ENCODE results near the gene PTK7.
A peak's percentile ranks its signal among the peaks of the same experiment; 100 is the strongest.

Gene PTK7

DNA sequence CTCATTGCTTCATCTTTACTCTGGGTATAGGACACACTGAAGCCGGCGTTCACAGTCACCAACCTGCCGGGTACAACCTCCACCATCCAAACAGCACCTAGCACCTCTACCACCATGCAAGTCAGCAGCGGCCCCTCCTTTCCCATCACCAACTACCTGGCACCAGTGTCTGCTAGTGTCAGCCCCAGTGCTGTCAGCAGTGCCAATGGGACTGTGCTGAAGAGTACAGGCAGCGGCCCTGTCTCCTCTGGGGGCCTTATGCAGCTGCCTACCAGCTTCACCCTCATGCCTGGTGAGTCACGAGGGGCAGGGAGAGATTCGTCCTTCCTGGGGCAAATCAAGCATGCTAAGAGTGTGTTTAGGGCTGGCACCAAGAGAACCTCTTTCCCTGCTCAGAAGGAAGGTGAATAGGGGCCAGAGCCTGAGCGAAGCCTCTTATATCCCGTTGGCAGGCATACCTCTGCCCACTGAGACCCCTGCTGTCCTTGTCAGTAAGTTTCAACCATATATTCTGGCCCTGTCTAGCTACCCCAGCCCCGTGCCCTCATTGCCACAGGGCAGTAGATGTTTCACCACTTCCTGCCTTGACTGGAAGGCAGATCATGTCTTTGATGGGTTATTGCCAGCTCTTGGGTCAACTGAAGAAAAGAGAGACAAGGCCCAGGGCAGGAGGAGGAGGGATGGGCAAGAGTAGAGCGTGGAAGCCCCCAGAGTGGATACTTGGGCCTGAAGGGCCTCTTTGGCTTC, 99.7 kb downstream of the PTK7 start:
- no peak for DNase-seq (ENCODE audit: low read depth in 1 of 2, low spot score in 1 of 2)

DNA sequence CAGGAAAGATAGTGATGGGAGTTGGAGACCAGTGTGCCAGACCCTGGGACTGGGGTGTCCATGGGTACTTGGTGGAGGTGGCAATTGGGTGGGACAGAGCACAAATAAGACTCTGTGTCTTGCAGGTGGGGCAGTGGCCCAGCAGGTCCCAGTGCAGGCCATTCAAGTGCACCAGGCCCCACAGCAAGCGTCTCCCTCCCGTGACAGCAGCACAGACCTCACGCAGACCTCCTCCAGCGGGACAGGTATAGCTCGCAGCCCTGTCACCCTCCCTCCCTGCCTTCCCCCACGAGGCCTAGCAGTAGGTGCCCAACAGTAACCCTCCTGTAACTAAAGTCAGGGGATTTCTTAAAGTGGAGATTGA, 100.3 kb downstream of the PTK7 start:
- DNase-seq (ENCODE audit: low read depth in 1 of 2, low spot score in 1 of 2), result no peak

DNA sequence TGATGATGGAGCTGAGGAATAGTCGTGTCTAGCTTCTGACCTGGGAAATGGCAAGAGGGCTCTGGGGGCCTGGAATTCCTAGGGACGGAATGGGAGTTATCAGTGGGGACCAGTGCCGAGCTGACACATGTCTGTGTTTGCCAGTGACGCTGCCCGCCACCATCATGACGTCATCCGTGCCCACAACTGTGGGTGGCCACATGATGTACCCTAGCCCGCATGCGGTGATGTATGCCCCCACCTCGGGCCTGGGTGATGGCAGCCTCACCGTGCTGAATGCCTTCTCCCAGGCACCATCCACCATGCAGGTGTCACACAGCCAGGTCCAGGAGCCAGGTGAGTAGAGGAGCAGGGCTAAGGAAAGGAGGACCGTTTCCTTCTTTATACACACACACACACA, 102.0 kb downstream of the PTK7 start:
- DNase-seq (ENCODE audit: low read depth in 1 of 2, low spot score in 1 of 2), result no peak

DNA sequence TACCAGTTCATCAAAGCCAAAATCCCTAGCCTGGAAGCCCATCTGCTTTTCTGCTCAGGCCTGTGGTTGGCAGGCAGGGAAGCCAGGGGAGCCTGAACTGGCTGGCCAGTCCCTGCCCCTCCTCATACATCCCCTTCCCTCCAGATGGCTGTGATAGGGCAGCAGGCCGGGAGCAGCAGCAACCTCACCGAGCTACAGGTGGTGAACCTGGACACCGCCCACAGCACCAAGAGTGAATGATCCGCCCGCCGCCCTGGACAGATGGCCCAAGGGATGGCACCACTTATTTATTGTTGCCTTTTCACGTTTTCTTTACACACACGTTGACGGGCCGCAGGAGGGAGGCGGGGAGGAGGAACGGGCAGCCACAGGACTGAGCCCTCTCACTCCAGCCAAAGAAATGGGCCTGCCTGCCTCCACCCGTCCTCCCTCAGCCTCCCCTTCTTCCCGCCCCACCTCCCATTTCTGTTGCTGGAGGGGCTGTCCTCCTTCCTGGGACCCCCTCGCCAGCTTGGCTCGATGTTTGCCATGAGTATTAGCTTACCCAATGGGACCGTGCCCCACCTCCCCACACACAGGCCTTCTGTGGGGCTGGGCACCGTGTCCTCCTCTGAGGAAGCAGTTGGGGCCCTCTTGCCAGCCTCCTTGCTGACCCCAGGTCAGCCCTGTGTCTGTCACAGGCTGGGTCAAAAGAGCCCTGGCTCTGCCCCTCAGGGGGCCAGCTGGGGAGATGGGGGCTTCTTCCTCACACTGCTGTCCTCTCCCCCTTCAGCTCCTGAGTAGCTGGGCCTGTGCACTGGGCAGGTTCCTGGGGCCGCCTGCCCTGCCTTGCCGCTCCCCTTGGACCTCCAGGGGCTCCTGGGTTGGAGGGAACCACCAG, 103.1 kb downstream of the PTK7 start:
- no peak for DNase-seq (ENCODE audit: low read depth in 1 of 2, low spot score in 1 of 2)

DNA sequence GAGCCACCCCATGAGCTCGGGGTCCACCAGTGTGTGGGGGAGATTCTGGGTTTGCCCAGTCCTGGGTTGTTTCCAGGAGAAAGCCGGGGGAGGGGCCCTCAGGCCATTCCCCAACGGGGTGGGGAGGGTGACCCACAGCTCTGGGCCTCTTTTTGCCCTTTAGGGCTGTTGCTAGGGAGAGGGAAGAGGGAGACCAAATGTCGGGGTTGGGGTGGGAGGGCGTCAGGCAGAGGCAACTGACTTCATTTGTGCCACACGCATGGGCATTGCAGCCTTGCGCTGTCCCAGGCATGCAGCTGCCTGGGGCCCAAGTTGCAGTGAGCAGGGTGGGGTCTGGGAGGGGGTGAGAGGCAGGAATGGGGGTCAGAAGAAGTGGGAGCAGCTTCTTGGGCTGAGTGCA, 103.9 kb downstream of the PTK7 start:
- DNase-seq (ENCODE audit: low read depth in 1 of 2, low spot score in 1 of 2), result no peak

GRCh38 chr6:43180985-43181384, 104.9 kb downstream of the PTK7 start:
- DNase-seq (ENCODE audit: low read depth in 1 of 2, low spot score in 1 of 2), result no peak

GRCh38 chr6:43181621-43181941, 105.5 kb downstream of the PTK7 start:
- DNase-seq (ENCODE audit: low read depth in 1 of 2, low spot score in 1 of 2), result no peak

- DNase-seq (ENCODE audit: low read depth in 1 of 2, low spot score in 1 of 2), result peak; percentile 61 to 73
Observed at GRCh38 chr6:43181942-43182860, 106.1 kb downstream of the PTK7 start, which contains the start of gene CUL9. CUL9 (plus strand) TSS chr6:43182196; CDS start chr6:43184311, 2,115 bp downstream.

GRCh38 chr6:43183441-43183840, 107.3 kb downstream of the PTK7 start:
- no peak for DNase-seq (ENCODE audit: low read depth in 1 of 2, low spot score in 1 of 2)

GRCh38 chr6:43184268-43184985, 108.3 kb downstream of the PTK7 start:
- DNase-seq (ENCODE audit: low read depth in 1 of 2, low spot score in 1 of 2), result no peak

DNA sequence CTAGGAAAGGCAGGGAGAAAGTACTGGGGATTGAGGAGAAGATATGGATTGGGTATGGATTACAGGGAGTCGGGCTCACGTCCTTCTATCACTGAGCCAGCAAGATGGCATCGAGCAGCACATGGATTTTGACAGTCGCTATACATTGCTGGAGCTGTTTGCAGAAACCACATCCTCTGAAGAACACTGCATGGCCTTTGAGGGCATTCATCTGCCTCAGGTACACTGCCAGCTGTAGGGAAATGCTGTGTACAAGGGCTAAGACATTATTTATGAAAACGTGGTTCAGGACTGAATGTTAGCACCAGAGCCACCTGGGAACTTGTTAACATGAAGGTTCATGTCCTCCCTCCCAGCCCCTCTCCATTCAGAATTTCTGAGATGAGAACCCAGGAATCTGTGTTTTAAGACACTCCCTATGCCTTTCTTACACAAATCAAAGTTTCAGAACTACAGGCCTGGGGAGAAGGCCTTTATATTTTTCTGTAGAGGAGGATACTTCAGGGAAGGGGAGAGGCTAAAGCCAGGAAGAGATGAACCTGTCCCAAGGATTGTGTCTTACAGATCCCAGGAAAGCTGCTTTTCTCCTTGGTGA, 109.4 kb downstream of the PTK7 start:
- no peak for DNase-seq (ENCODE audit: low read depth in 1 of 2, low spot score in 1 of 2)

GRCh38 chr6:43186019-43186418, 109.9 kb downstream of the PTK7 start:
- no peak for DNase-seq (ENCODE audit: low read depth in 1 of 2, low spot score in 1 of 2)

DNA sequence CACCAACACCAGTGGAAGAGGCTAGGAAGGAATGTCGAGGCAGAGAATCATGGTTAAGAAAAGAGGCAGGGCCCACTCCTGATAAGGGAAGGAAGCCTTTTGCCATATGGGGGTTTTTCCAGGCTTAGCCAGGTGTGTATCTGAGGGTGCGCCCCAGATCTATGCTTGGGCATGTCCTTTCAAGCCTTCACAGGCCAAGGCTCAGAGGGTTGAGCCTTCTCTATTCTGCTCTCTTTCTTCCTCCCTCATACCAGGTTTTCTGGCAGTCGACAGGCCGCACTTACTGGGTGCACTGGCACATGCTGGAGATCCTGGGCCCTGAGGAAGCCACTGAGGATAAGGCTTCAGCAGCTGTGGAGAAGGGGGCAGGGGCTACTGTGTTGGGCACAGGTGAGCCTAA, 110.6 kb downstream of the PTK7 start:
- DNase-seq (ENCODE audit: low read depth in 1 of 2, low spot score in 1 of 2), result no peak

DNA sequence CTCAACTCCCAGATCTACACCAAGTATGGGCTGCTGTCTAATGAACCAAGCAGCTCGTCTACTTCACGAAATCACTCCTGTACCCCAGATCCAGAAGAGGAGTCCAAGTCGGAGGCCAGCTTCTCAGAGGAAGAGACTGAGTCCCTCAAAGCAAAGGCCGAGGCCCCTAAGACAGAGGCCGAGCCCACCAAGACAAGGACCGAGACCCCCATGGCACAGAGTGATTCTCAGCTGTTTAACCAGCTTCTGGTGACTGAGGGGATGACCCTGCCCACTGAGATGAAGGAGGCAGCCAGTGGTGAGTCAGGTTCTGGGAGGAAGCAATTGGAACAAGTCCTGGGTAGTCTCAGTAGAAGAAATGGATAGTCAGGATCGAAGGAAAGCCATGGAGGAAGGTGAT, 111.7 kb downstream of the PTK7 start:
- no peak for DNase-seq (ENCODE audit: low read depth in 1 of 2, low spot score in 1 of 2)

- DNase-seq (ENCODE audit: low read depth in 1 of 2, low spot score in 1 of 2), result no peak
Observed at GRCh38 chr6:43188426-43188825, 112.3 kb downstream of the PTK7 start.

DNA sequence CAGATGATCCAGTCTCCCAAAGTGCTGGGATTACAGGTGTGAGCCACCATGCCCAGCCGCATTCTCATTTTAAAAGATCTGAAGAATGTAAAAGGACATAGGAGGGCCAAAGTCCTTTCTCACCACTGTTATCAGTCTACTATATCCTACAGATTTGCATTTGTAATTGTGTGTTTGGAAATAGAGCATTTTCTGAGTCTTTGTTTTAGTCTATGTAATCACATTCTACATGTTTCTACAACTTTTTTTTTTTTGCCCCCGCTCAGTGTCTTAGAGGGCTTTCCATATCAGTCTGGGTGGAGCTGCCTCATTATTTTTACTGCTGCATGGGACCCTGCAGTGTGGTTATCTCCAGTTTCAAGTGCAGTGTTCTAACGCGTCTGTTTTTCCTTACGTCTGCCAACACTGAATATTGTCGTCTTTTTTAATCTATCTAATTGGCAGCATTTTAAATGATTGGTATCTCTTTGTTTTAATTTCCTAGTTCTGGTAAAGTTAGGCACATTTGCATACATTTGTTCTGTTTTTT, 113.7 kb downstream of the PTK7 start:
- no peak for DNase-seq (ENCODE audit: low read depth in 1 of 2, low spot score in 1 of 2)

- DNase-seq (ENCODE audit: low read depth in 1 of 2, low spot score in 1 of 2), result no peak
Observed at GRCh38 chr6:43192911-43193310, 116.8 kb downstream of the PTK7 start.

DNA sequence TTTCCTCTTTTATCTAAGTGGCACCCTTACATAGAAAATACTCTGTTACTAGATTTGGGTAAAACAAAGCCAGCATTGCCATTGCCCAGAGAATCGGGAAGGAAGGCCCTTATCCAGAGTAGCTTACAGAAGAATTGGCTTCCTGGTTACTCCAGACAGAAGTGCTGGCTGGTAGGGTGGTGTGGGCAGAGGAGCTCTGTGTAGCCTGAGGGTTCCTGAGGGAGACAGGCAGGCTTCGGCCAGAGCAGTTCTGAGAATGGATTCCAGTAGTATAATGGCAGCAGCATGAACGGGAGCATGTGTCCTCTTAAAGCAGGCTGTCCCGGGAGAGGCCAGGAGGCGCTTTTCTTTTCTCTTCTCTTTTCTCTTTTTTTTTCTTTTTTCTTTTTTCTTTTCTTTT, 117.8 kb downstream of the PTK7 start:
- DNase-seq (ENCODE audit: low read depth in 1 of 2, low spot score in 1 of 2), result no peak

DNA sequence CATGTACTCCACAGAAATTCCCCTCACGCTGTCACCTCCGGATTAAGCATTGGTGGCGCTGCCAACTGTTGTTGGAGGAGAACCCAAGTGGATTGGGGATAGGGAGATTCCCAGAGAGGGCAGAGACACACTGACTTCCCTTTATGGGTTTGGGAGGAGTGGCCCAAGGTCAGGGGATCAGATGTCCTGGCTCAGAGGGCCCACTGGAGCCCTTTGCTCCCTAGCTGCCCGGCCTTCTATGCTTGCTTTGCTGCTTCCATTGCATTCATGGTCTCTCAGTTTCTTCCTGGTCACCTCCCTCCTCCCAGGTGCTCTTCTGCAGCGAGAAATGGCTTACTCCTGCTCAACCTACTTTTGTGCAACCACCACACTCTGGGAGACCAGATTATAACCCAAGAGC, 120.2 kb downstream of the PTK7 start:
- no peak for DNase-seq (ENCODE audit: low read depth in 1 of 2, low spot score in 1 of 2)

GRCh38 chr6:43199912-43200311, 123.8 kb downstream of the PTK7 start:
- no peak for DNase-seq (ENCODE audit: low read depth in 1 of 2, low spot score in 1 of 2)

Measured in stimulated activated CD4-positive, alpha-beta T cell treated with anti-CD3 and anti-CD28 coated beads, Interleukin-15, amount 100 ng/mL, for 1 hour (primary cell).